SJSA1 (cell line): ENCODE data around the gene LYPD6B. TPM values are rescaled to one million over a fixed set of nuclear protein-coding genes. Genes with fewer than 3 reads are reported as not detected.
A peak's percentile ranks its signal among the peaks of the same experiment; 100 is the strongest.

ENCODE experiments used
- DNase-seq, 2 experiments: peaks; one replicate each; pipeline ENCODE4 v3.0.0-alpha.2; 2015 to 2020; ENCODE audit warnings: low spot score in 2 of 2, low read depth in 1 of 2
- H3K27ac ChIP-seq: fragments of 250-450 bp; sonication (Bioruptor Pico); 2 replicates; pipeline ENCODE4 v1.5.1; 2020; ENCODE audit warnings: mild to moderate bottlenecking, moderate library complexity
- H3K27me3 ChIP-seq: fragments of 250-450 bp; sonication (Bioruptor Pico); replicated peaks from 2 replicates; pipeline ENCODE4 v1.5.1; 2020; ENCODE audit warnings: mild to moderate bottlenecking, moderate library complexity
- H3K36me3 ChIP-seq: fragments of 250-450 bp; sonication (Bioruptor Pico); 2 replicates; pipeline ENCODE4 v1.5.1; 2020; ENCODE audit warnings: mild to moderate bottlenecking
- H3K4me1 ChIP-seq: fragments of 250-450 bp; sonication (Bioruptor Pico); replicated peaks from 2 replicates; pipeline ENCODE4 v1.6.1; 2021; ENCODE audit warnings: mild to moderate bottlenecking
- H3K4me3 ChIP-seq: fragments of 250-450 bp; sonication (Bioruptor Pico); 2 replicates; pipeline ENCODE4 v1.5.1; 2020; ENCODE audit warnings: mild to moderate bottlenecking
- H3K9me3 ChIP-seq: fragments of 250-450 bp; sonication (Bioruptor Pico); replicated peaks from 2 replicates; pipeline ENCODE4 v1.5.1; 2020; ENCODE audit warnings: mild to moderate bottlenecking
- total RNA-seq: library from RNA; depleted of rRNA; stranded (reverse); fragments of >200 nt; shearing (Covaris generic); gene quantifications from 2 replicates; pipeline ENCODE4 v1.2.3, GENCODE V29; 2014

The LYPD6B gene
- total RNA-seq, 1 experiment from 2014 or later = 35.7 TPM

- H3K27ac ChIP-seq = no peak overlapping the region
- H3K36me3 ChIP-seq = peaks cover 2% of the 10 kb centered on the region
- H3K9me3 ChIP-seq = 0 out of 2 replicates have a peak, but pooled peaks cover 3% of the 10 kb centered on the region
- DNase-seq = no peak
- H3K27me3 ChIP-seq = no peaks in the 10 kb centered on the region
- peaks cover 7% of the 10 kb centered on the region; the same call in 1 of the 2 replicates for H3K4me1 ChIP-seq
- no peak overlapping the region for H3K4me3 ChIP-seq
Measured at GRCh38 chr2:149167001-149167780, 128.7 kb downstream of the LYPD6B start.

GRCh38 chr2:149167941-149168340 lies 129.4 kb downstream of the LYPD6B start:
- H3K4me1 ChIP-seq = peaks cover 7% of the 10 kb centered on the region; the same call in 1 of the 2 replicates
- H3K9me3 ChIP-seq = 0 out of 2 replicates have a peak, but pooled peaks cover 3% of the 10 kb centered on the region
- H3K27ac ChIP-seq = no peak overlapping the region
- H3K4me3 ChIP-seq = no peak overlapping the region
- H3K27me3 ChIP-seq = no peaks in the 10 kb centered on the region
- peaks cover 5% of the 10 kb centered on the region for H3K36me3 ChIP-seq
- DNase-seq = no peak

- no peak overlapping the region for H3K4me3 ChIP-seq
- H3K27me3 ChIP-seq = no peaks in the 10 kb centered on the region
- 0 out of 2 replicates have a peak, but pooled peaks cover 3% of the 10 kb centered on the region for H3K9me3 ChIP-seq
- no peak for DNase-seq
- H3K27ac ChIP-seq = no peak overlapping the region
- peaks cover 5% of the 10 kb centered on the region for H3K36me3 ChIP-seq
- H3K4me1 ChIP-seq = peaks cover 7% of the 10 kb centered on the region; the same call in 1 of the 2 replicates
Measured at GRCh38 chr2:149169656-149170055, 131.2 kb downstream of the LYPD6B start.

- Histone ChIP-seq H3K27me3 (no peaks in the 10 kb centered on the region), H3K9me3 (0 out of 2 replicates have a peak, but pooled peaks cover 3% of the 10 kb centered on the region), H3K4me1 (peaks cover 7% of the 10 kb centered on the region; the same call in 1 of the 2 replicates), H3K27ac (no peak overlapping the region), H3K4me3 (no peak overlapping the region), H3K36me3 (peaks cover 5% of the 10 kb centered on the region)
- no peak for DNase-seq
Measured at GRCh38 chr2:149170156-149170555, 131.7 kb downstream of the LYPD6B start.

GRCh38 chr2:149170911-149171310 lies 132.4 kb downstream of the LYPD6B start:
- Histone ChIP-seq H3K4me3 (no peak overlapping the region), H3K9me3 (0 out of 2 replicates have a peak, but pooled peaks cover 3% of the 10 kb centered on the region), H3K27ac (no peak overlapping the region), H3K4me1 (peaks cover 8% of the 10 kb centered on the region), H3K27me3 (no peaks in the 10 kb centered on the region), H3K36me3 (peaks cover 5% of the 10 kb centered on the region)
- no peak for DNase-seq

- H3K27ac ChIP-seq = no peak overlapping the region
- 0 out of 2 replicates have a peak, but pooled peaks cover 3% of the 10 kb centered on the region for H3K9me3 ChIP-seq
- H3K36me3 ChIP-seq = peaks cover 5% of the 10 kb centered on the region
- peaks cover 11% of the 10 kb centered on the region for H3K4me1 ChIP-seq
- no peak overlapping the region for H3K4me3 ChIP-seq
- no peak for DNase-seq
- H3K27me3 ChIP-seq = no peaks in the 10 kb centered on the region
Measured at GRCh38 chr2:149173220-149173619, 134.7 kb downstream of the LYPD6B start.

- H3K4me1 ChIP-seq = peaks cover 18% of the 10 kb centered on the region
- H3K27ac ChIP-seq = no peak overlapping the region
- H3K9me3 ChIP-seq = 0 out of 2 replicates have a peak, but pooled peaks cover 3% of the 10 kb centered on the region
- H3K4me3 ChIP-seq = no peak overlapping the region
- peaks cover 5% of the 10 kb centered on the region for H3K36me3 ChIP-seq
- DNase-seq = peak in 1 of 2 experiments; percentile 49
- no peaks in the 10 kb centered on the region for H3K27me3 ChIP-seq
Measured at GRCh38 chr2:149175956-149176355, 137.5 kb downstream of the LYPD6B start.

GRCh38 chr2:149178612-149179011 lies 140.1 kb downstream of the LYPD6B start:
- Histone ChIP-seq H3K4me3 (no peak overlapping the region), H3K36me3 (no peaks in the 10 kb centered on the region), H3K9me3 (no peaks in the 10 kb centered on the region), H3K27me3 (no peaks in the 10 kb centered on the region), H3K27ac (no peak overlapping the region), H3K4me1 (peaks cover 18% of the 10 kb centered on the region)
- DNase-seq = no peak

- peak in 1 of 2 experiments; percentile 34 for DNase-seq
- peak overlapping the region; percentile 36 for H3K27ac ChIP-seq
- H3K27me3 ChIP-seq = no peaks in the 10 kb centered on the region
- no peak overlapping the region for H3K4me3 ChIP-seq
- H3K9me3 ChIP-seq = no peaks in the 10 kb centered on the region
- H3K4me1 ChIP-seq = peaks cover 18% of the 10 kb centered on the region
- H3K36me3 ChIP-seq = no peaks in the 10 kb centered on the region
Measured at GRCh38 chr2:149180226-149180875, 141.9 kb downstream of the LYPD6B start.

GRCh38 chr2:149183187-149183586 lies 144.7 kb downstream of the LYPD6B start:
- H3K27ac ChIP-seq = no peak overlapping the region
- H3K4me3 ChIP-seq = no peak overlapping the region
- no peak for DNase-seq
- H3K4me1 ChIP-seq = peaks cover 24% of the 10 kb centered on the region
- no peaks in the 10 kb centered on the region for H3K9me3 ChIP-seq
- no peaks in the 10 kb centered on the region for H3K27me3 ChIP-seq
- H3K36me3 ChIP-seq = peaks cover 3% of the 10 kb centered on the region; the same call in 1 of the 2 replicates

GRCh38 chr2:149184991-149185390 lies 146.5 kb downstream of the LYPD6B start:
- DNase-seq = no peak
- Histone ChIP-seq H3K9me3 (no peaks in the 10 kb centered on the region), H3K27ac (no peak overlapping the region), H3K4me1 (peaks cover 34% of the 10 kb centered on the region), H3K36me3 (peaks cover 3% of the 10 kb centered on the region; the same call in 1 of the 2 replicates), H3K27me3 (no peaks in the 10 kb centered on the region), H3K4me3 (no peak overlapping the region)

GRCh38 chr2:149185942-149186490 lies 147.5 kb downstream of the LYPD6B start:
- Histone ChIP-seq H3K4me1 (peaks cover 25% of the 10 kb centered on the region), H3K4me3 (no peak overlapping the region), H3K9me3 (no peaks in the 10 kb centered on the region), H3K27me3 (no peaks in the 10 kb centered on the region), H3K36me3 (peaks cover 3% of the 10 kb centered on the region; the same call in 1 of the 2 replicates), H3K27ac (no peak overlapping the region)
- no peak for DNase-seq

GRCh38 chr2:149187057-149187456 lies 148.6 kb downstream of the LYPD6B start:
- no peak overlapping the region for H3K27ac ChIP-seq
- peaks cover 25% of the 10 kb centered on the region for H3K4me1 ChIP-seq
- DNase-seq = no peak

More at GRCh38 chr2:149187057-149187456, 148.6 kb downstream of the LYPD6B start:
- H3K9me3 ChIP-seq = no peaks in the 10 kb centered on the region
- no peak overlapping the region for H3K4me3 ChIP-seq
- no peaks in the 10 kb centered on the region for H3K27me3 ChIP-seq
- H3K36me3 ChIP-seq = peaks cover 3% of the 10 kb centered on the region; the same call in 1 of the 2 replicates
